ENCODE results near the gene HLA-DQA1. TPM values are rescaled to one million over a fixed set of nuclear protein-coding genes. Genes with fewer than 3 reads are reported as not detected.

HLA-DQA1 gene
- total and polyA plus RNA-seq, 4 donors, result 9.3 to 46.2 (median 32.7) TPM

DNA sequence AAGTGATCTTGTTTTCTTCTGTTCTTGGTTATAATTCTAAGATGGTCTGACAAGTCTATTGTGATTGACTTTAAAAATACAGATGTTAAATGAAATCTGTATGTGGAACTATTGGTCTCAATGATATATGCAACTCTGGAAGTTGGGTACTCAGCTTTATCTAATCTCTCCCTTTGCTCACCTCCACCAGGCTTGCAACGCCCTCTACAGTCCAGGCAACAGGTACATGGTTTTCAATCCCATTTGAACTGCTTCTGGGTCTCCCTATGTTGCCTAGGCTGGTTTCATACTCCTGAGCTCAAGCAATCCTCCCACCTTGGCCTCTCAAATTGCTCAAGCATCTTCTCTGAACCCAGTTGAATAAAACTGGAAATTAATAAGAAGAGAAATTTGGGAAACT lies 54.8 kb downstream of the HLA-DQA1 start:
- H3K27me3 ChIP-seq (ENCODE audit: control insufficient read depth in 1 of 2, insufficient read depth in 2 of 2, low read length in 1 of 2), result no peaks in the 10 kb centered on the region
- no peaks in the 10 kb centered on the region for H3K9me3 ChIP-seq (ENCODE audit: control insufficient read depth, low read length)
- H3K36me3 ChIP-seq (ENCODE audit: control insufficient read depth in 1 of 2, insufficient read depth in 2 of 2, low read length in 1 of 2), result no peaks in the 10 kb centered on the region
- no peak overlapping the region for H3K4me3 ChIP-seq (ENCODE audit: low read length in 2 of 2)
- no peak for ATAC-seq (ENCODE audit: low FRiP score)
- intact Hi-C loops (cut with DNase I), result no loop called here
- DNase-seq, result no peak
- H3K4me1 ChIP-seq (ENCODE audit: control insufficient read depth in 1 of 2, insufficient read depth in 2 of 2, low read length in 2 of 2), result no peaks in the 10 kb centered on the region
- WGBS, 2 donors, result 0% methylated on average over 1 of the region's 1 CpG
- no peak overlapping the region for H3K27ac ChIP-seq (ENCODE audit: low read depth in 1 of 2, low read length in 2 of 2)

Other genes starting within 250 kb of the HLA-DQA1 start
- not detected for gene BTNL2, start 230.2 kb upstream of the HLA-DQA1 start, total RNA-seq
- gene BTNL2, start 230.2 kb upstream of the HLA-DQA1 start, polyA plus RNA-seq, result not detected
- gene HLA-DRA, start 197.5 kb upstream of the HLA-DQA1 start, total RNA-seq, result 100 to 1,000 TPM; 274 to 605 TPM
- gene HLA-DRA, start 197.5 kb upstream of the HLA-DQA1 start, polyA plus RNA-seq, result 100 to 1,000 TPM in 1 of 2 donors, 10 to 100 TPM in 1; 64.0 to 382 TPM
- gene HLA-DRB5, start 107.1 kb upstream of the HLA-DQA1 start, total RNA-seq, result 100 to 1,000 TPM in 1 of 2 donors, 10 to 100 TPM in 1; 91.1 to 127 TPM
- gene HLA-DRB5, start 107.1 kb upstream of the HLA-DQA1 start, polyA plus RNA-seq, result under 1 TPM; 0.15 to 0.88 TPM
- gene HLA-DRB1, start 47.6 kb upstream of the HLA-DQA1 start, total RNA-seq, result 100 to 1,000 TPM; 142 to 157 TPM
- 10 to 100 TPM; 18.5 to 85.1 TPM for gene HLA-DRB1, start 47.6 kb upstream of the HLA-DQA1 start, polyA plus RNA-seq
- 10 to 100 TPM; 35.9 to 43.4 TPM for gene HLA-DQB1, start 29.3 kb downstream of the HLA-DQA1 start, total RNA-seq
- gene HLA-DQB1, start 29.3 kb downstream of the HLA-DQA1 start, polyA plus RNA-seq, result 10 to 100 TPM; 10.8 to 28.5 TPM
- gene HLA-DQA2, start 104.0 kb downstream of the HLA-DQA1 start, total RNA-seq, result 10 to 100 TPM in 1 of 2 donors, 1 to 10 TPM in 1; 2.2 to 18.5 TPM
- gene HLA-DQA2, start 104.0 kb downstream of the HLA-DQA1 start, polyA plus RNA-seq, result not detected
- 10 to 100 TPM in 1 of 2 donors, 1 to 10 TPM in 1; 2.3 to 18.1 TPM for gene HLA-DQB2, start 126.1 kb downstream of the HLA-DQA1 start, total RNA-seq
- gene HLA-DQB2, start 126.1 kb downstream of the HLA-DQA1 start, polyA plus RNA-seq, result not detected
- gene HLA-DOB, start 179.6 kb downstream of the HLA-DQA1 start, total RNA-seq, result 1 to 10 TPM in 1 of 2 donors, under 1 TPM in 1; 0.62 to 2.8 TPM
- gene HLA-DOB, start 179.6 kb downstream of the HLA-DQA1 start, polyA plus RNA-seq, result under 1 TPM in 1 of 2 donors, not detected in 1; 0.26 TPM
- gene TAP2, start 201.3 kb downstream of the HLA-DQA1 start, total RNA-seq, result 10 to 100 TPM; 26.5 to 48.1 TPM
- gene TAP2, start 201.3 kb downstream of the HLA-DQA1 start, polyA plus RNA-seq, result 10 to 100 TPM in 1 of 2 donors, 1 to 10 TPM in 1; 2.5 to 25.6 TPM
- gene PSMB8, start 206.6 kb downstream of the HLA-DQA1 start, total RNA-seq, result 10 to 100 TPM; 40.8 to 58.4 TPM
- gene PSMB8, start 206.6 kb downstream of the HLA-DQA1 start, polyA plus RNA-seq, result 10 to 100 TPM; 59.6 to 69.7 TPM
- gene TAP1, start 216.3 kb downstream of the HLA-DQA1 start, total RNA-seq, result 10 to 100 TPM; 39.4 to 42.1 TPM
- gene TAP1, start 216.3 kb downstream of the HLA-DQA1 start, polyA plus RNA-seq, result 10 to 100 TPM; 14.4 to 48.3 TPM
- gene PSMB9, start 216.8 kb downstream of the HLA-DQA1 start, total RNA-seq, result 10 to 100 TPM; 24.9 to 42.8 TPM
- gene PSMB9, start 216.8 kb downstream of the HLA-DQA1 start, polyA plus RNA-seq, result 10 to 100 TPM; 27.9 to 38.8 TPM